SH-SY5Y (cell line): ENCODE measurements around the gene TCF4.

Experiments used
- GATA2 ChIP-seq: IDR thresholded peaks from 2 replicates; pipeline ENCODE4 v1.6.1; 2011; ENCODE audit warnings: mild to moderate bottlenecking, low read depth, low read length
- GATA3 ChIP-seq: IDR thresholded peaks from 2 replicates; pipeline ENCODE4 v1.6.1; 2011; ENCODE audit warnings: low read depth, mild to moderate bottlenecking, low read length, moderate library complexity

- TF ChIP-seq GATA3 (no peak), GATA2 (no peak)
These were observed 172.6 kb downstream of the TCF4 start for GRCh38 chr18:55415258-55415871.
